Measurements from ENCODE around the gene CDHR5. TPM values are rescaled to one million over a fixed set of nuclear protein-coding genes. Genes with fewer than 3 reads are reported as not detected.
"Not testable (repeated sequence)": the region's sequence is repeated elsewhere in the genome, so short reads cannot be mapped to it uniquely, and the experiment has no call there.

Gene CDHR5
- total RNA-seq, 1 donor from 2014 or later: 7.1 TPM

- Mint-ChIP-seq H3K4me1 (ENCODE audit: unreplicated experiment) (no peaks in the 10 kb centered on the region), H3K36me3 (peaks cover 5% of the 10 kb centered on the region), H3K9me3 (no peaks in the 10 kb centered on the region), H3K4me3 (no peak overlapping the region), H3K27ac (no peak overlapping the region), H3K27me3 (no peaks in the 10 kb centered on the region)
- TF ChIP-seq CTCF (conservative IDR thresholded peaks at IDR 0.05): no peak
- no peak for DNase-seq (ENCODE audit: extremely low spot score, unreplicated experiment)
Measured at GRCh38 chr11:656866-657265, 32.1 kb upstream of the CDHR5 start.

- TF ChIP-seq CTCF (conservative IDR thresholded peaks at IDR 0.05): no peak
- Mint-ChIP-seq H3K9me3 (no peaks in the 10 kb centered on the region), H3K27ac (no peak overlapping the region), H3K27me3 (no peaks in the 10 kb centered on the region), H3K36me3 (peaks cover 5% of the 10 kb centered on the region), H3K4me1 (ENCODE audit: unreplicated experiment) (no peaks in the 10 kb centered on the region), H3K4me3 (no peak overlapping the region)
- no peak for DNase-seq (ENCODE audit: extremely low spot score, unreplicated experiment)
Measured at GRCh38 chr11:656426-656825, 31.7 kb upstream of the CDHR5 start.

GRCh38 chr11:655036-655726 lies 30.4 kb upstream of the CDHR5 start:
- DNase-seq (ENCODE audit: extremely low spot score, unreplicated experiment): no peak
- Mint-ChIP-seq H3K36me3 (peaks cover 5% of the 10 kb centered on the region), H3K9me3 (no peaks in the 10 kb centered on the region), H3K4me3 (no peak overlapping the region), H3K27me3 (no peaks in the 10 kb centered on the region), H3K4me1 (ENCODE audit: unreplicated experiment) (no peaks in the 10 kb centered on the region), H3K27ac (no peak overlapping the region)
- TF ChIP-seq CTCF (conservative IDR thresholded peaks at IDR 0.05): no peak

GRCh38 chr11:654444-654843 lies 29.7 kb upstream of the CDHR5 start:
- not testable (repeated sequence) for H3K27ac Mint-ChIP-seq; H3K4me1 Mint-ChIP-seq (ENCODE audit: unreplicated experiment); H3K36me3 Mint-ChIP-seq; H3K27me3 Mint-ChIP-seq; DNase-seq (ENCODE audit: extremely low spot score, unreplicated experiment); H3K4me3 Mint-ChIP-seq; H3K9me3 Mint-ChIP-seq

GRCh38 chr11:653837-654236 lies 29.1 kb upstream of the CDHR5 start:
- no peaks in the 10 kb centered on the region for H3K27me3 Mint-ChIP-seq

GRCh38 chr11:653136-653535 lies 28.4 kb upstream of the CDHR5 start:
- H3K4me1 Mint-ChIP-seq (ENCODE audit: unreplicated experiment); H3K4me3 Mint-ChIP-seq; H3K9me3 Mint-ChIP-seq; H3K36me3 Mint-ChIP-seq; H3K27me3 Mint-ChIP-seq; H3K27ac Mint-ChIP-seq; DNase-seq (ENCODE audit: extremely low spot score, unreplicated experiment): not testable (repeated sequence)

More at GRCh38 chr11:653837-654236, 29.1 kb upstream of the CDHR5 start:
- DNase-seq (ENCODE audit: extremely low spot score, unreplicated experiment): no peak
- no peaks in the 10 kb centered on the region for H3K9me3 Mint-ChIP-seq
- no peak for TF ChIP-seq CTCF (conservative IDR thresholded peaks at IDR 0.05)
- H3K4me3 Mint-ChIP-seq: no peak overlapping the region
- H3K4me1 Mint-ChIP-seq (ENCODE audit: unreplicated experiment): no peaks in the 10 kb centered on the region
- H3K36me3 Mint-ChIP-seq: peaks cover 5% of the 10 kb centered on the region
- H3K27ac Mint-ChIP-seq: no peak overlapping the region

- no peaks in the 10 kb centered on the region for H3K27me3 Mint-ChIP-seq
- H3K27ac Mint-ChIP-seq: no peak overlapping the region
- H3K36me3 Mint-ChIP-seq: peaks cover 13% of the 10 kb centered on the region
- H3K9me3 Mint-ChIP-seq: no peaks in the 10 kb centered on the region
- no peak for TF ChIP-seq CTCF (conservative IDR thresholded peaks at IDR 0.05)
- no peak overlapping the region for H3K4me3 Mint-ChIP-seq
- no peaks in the 10 kb centered on the region for H3K4me1 Mint-ChIP-seq (ENCODE audit: unreplicated experiment)
- DNase-seq (ENCODE audit: extremely low spot score, unreplicated experiment): no peak
Measured at GRCh38 chr11:650482-650881, 25.7 kb upstream of the CDHR5 start.

- H3K4me3 Mint-ChIP-seq; H3K4me1 Mint-ChIP-seq (ENCODE audit: unreplicated experiment); H3K27me3 Mint-ChIP-seq; DNase-seq (ENCODE audit: extremely low spot score, unreplicated experiment); H3K9me3 Mint-ChIP-seq; H3K27ac Mint-ChIP-seq: not testable (repeated sequence)
- peaks cover 13% of the 10 kb centered on the region for H3K36me3 Mint-ChIP-seq
Measured at GRCh38 chr11:647672-648158, 23.0 kb upstream of the CDHR5 start.

Measured in type B pancreatic cell (in vitro differentiated cells).